ENCODE data around the gene PPP1R1B. TPM values are rescaled to one million over a fixed set of nuclear protein-coding genes. Genes with fewer than 3 reads are reported as not detected.

Gene PPP1R1B
- total RNA-seq, 1 donor from 2014 or later: not detected

- DNase-seq (ENCODE audit: low read depth): no peak
Measured at GRCh38 chr17:39667262-39667944, 40.7 kb downstream of the PPP1R1B start.

GRCh38 chr17:39667945-39668924 is 41.5 kb downstream of the PPP1R1B start, which contains the start of gene PNMT:
Gene PNMT, plus strand, starts transcription at chr17:39668453. Its CDS starts 23 bp downstream, at chr17:39668476.
- TF ChIP-seq CTCF (IDR thresholded peaks at IDR 0.05; ENCODE audit: insufficient read depth, low read length, poor library complexity, severe bottlenecking): peak; percentile 55
- Histone ChIP-seq H3K27me3 (ENCODE audit: control insufficient read depth, insufficient read depth, low read length) (peaks cover 52% of the 10 kb centered on the region), H3K4me3 (ENCODE audit: low read depth, low read length) (peak within 1 kb of the TSS; percentile 16), H3K36me3 (ENCODE audit: control insufficient read depth, insufficient read depth, low read length) (no peaks in the 10 kb centered on the region)
- DNase-seq (ENCODE audit: low read depth): no peak

More at GRCh38 chr17:39667262-39667944, 40.7 kb downstream of the PPP1R1B start:
- no peak overlapping the region for H3K4me3 ChIP-seq (ENCODE audit: low read depth, low read length)
- TF ChIP-seq CTCF (IDR thresholded peaks at IDR 0.05; ENCODE audit: insufficient read depth, low read length, poor library complexity, severe bottlenecking): no peak
- H3K36me3 ChIP-seq (ENCODE audit: control insufficient read depth, insufficient read depth, low read length): no peaks in the 10 kb centered on the region
- peaks cover 52% of the 10 kb centered on the region for H3K27me3 ChIP-seq (ENCODE audit: control insufficient read depth, insufficient read depth, low read length)

- TF ChIP-seq CTCF (IDR thresholded peaks at IDR 0.05; ENCODE audit: insufficient read depth, low read length, poor library complexity, severe bottlenecking): no peak
- no peak for DNase-seq (ENCODE audit: low read depth)
- Histone ChIP-seq H3K27me3 (ENCODE audit: control insufficient read depth, insufficient read depth, low read length) (peaks cover 52% of the 10 kb centered on the region), H3K36me3 (ENCODE audit: control insufficient read depth, insufficient read depth, low read length) (no peaks in the 10 kb centered on the region), H3K4me3 (ENCODE audit: low read depth, low read length) (no peak overlapping the region)
Measured at GRCh38 chr17:39669897-39670735, 43.4 kb downstream of the PPP1R1B start.

- DNase-seq (ENCODE audit: low read depth): no peak
- Histone ChIP-seq H3K27me3 (ENCODE audit: control insufficient read depth, insufficient read depth, low read length) (peaks cover 51% of the 10 kb centered on the region), H3K4me3 (ENCODE audit: low read depth, low read length) (no peak overlapping the region), H3K36me3 (ENCODE audit: control insufficient read depth, insufficient read depth, low read length) (no peaks in the 10 kb centered on the region)
- no peak for TF ChIP-seq CTCF (IDR thresholded peaks at IDR 0.05; ENCODE audit: insufficient read depth, low read length, poor library complexity, severe bottlenecking)
Measured at GRCh38 chr17:39670746-39671145, 44.0 kb downstream of the PPP1R1B start.

GRCh38 chr17:39671651-39672521 is 45.1 kb downstream of the PPP1R1B start:
- peaks cover 41% of the 10 kb centered on the region for H3K27me3 ChIP-seq (ENCODE audit: control insufficient read depth, insufficient read depth, low read length)
- no peak overlapping the region for H3K4me3 ChIP-seq (ENCODE audit: low read depth, low read length)
- peak; percentile 79 for TF ChIP-seq CTCF (IDR thresholded peaks at IDR 0.05; ENCODE audit: insufficient read depth, low read length, poor library complexity, severe bottlenecking)
- no peaks in the 10 kb centered on the region for H3K36me3 ChIP-seq (ENCODE audit: control insufficient read depth, insufficient read depth, low read length)
- no peak for DNase-seq (ENCODE audit: low read depth)
